Activated naive CD8-positive, alpha-beta T cell treated with anti-CD3 and anti-CD28 coated beads, Interleukin-2, amount 50 U/mL, for 16 hours (primary cell): ENCODE measurements around the gene GLUD2.
"Not testable (repeated sequence)": the region's sequence is repeated elsewhere in the genome, so short reads cannot be mapped to it uniquely, and the experiment has no call there.

Experiments used
- DNase-seq: peaks from one replicate; pipeline ENCODE4 v3.0.0-alpha.2; 2020; ENCODE audit warnings: low read depth, low spot score

The GLUD2 gene

GRCh38 chrX:121047441-121048419, at the start of gene GLUD2:
GLUD2 (plus strand) TSS chrX:121047610; CDS start chrX:121047685, 75 bp downstream.
- DNase-seq, result not testable (repeated sequence)

DNA sequence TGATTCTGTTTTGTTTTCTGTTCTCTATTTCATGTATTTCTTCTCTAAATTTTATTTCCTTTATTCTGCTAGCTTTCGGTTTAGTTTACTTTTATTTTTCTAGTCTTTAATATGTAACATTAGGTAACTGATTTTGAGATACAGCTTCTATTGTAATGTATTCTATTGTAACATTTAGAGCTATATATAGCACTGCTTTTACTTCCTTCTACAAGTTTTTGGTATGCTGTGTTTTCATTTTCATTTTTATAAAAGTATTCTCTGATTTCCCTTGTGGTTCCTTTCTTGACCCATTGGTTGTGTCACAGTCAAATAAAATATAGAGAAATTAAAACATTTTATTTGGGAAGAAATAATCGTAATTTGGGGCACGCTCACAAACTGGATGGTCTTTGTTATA, 48.0 kb upstream of the GLUD2 start:
- no peak for DNase-seq

DNA sequence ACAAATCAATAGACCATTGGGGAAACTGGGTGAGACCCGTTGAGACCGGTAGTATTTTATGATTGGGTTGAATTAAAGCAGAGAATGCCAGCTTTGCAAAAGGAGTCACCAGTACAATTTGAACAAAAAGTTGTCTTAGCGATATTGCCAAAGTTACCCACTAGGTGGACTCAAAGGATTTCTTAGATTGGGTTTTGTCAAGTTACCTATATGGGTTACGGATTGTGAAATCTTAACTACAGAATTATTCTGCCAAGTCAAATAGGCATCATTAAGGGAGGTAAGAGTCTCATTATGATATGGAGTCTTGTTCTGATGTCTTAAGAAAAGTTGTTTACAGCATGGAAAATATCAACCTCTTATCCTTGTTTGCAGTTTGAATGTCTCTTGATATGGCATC, 46.8 kb upstream of the GLUD2 start:
- DNase-seq, result no peak

- no peak for DNase-seq
These were observed 38.5 kb upstream of the GLUD2 start for GRCh38 chrX:121008920-121009319.

DNA sequence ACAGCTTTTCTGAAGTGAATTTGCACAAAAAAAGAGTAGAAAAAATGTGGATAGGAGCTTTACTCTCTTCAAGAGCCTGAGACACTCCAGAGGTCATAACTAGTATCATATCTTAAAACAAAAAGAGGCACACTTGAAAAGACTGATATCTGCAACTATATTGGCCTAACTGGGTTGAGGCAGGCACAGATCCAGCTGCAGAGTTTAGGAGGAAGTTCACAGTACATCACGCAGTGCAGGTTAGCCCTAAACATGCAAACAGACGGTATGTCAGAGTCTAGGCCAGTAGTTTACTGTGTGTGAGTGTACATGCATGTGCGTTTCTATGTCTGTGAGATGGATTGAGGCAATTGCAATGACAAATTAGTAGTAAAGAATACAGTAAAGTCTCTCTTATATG, 37.6 kb upstream of the GLUD2 start:
- no peak for DNase-seq

GRCh38 chrX:121010218-121010617, 37.2 kb upstream of the GLUD2 start:
- DNase-seq, result no peak

GRCh38 chrX:121011254-121011653, 36.2 kb upstream of the GLUD2 start:
- DNase-seq, result no peak

DNA sequence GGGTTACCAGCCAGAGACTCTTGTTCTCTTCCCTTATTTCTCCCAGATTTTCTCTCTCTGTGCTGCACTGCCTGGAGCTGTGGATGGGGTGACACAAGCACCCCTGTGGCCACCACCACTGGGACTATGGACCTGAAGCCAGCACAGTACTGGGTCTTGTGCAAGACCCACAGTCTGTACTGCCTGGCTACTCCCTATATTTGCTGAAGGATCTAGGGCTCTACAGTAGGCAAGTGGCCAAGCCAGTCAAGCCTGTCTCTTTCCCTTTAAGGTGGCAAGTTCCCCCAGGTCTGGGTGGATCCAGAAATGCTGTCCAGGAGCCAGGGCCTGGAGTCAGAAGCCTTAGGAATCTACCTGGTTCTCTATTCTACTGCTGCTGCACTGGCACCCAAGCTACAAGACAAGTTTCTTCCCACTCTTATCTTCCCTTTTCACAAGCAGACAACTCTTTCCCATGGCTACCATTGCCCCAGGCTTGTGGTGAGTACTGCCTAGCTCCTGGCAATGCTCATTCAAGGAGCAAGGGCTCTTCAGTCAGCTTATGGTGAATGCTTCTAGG, 33.4 kb upstream of the GLUD2 start:
- no peak for DNase-seq

- DNase-seq, result no peak
These were observed 32.6 kb upstream of the GLUD2 start for GRCh38 chrX:121014826-121015225.

- DNase-seq, result no peak
These were observed 19.0 kb upstream of the GLUD2 start for GRCh38 chrX:121028419-121028818.

GRCh38 chrX:121030083-121030482, 17.3 kb upstream of the GLUD2 start:
- no peak for DNase-seq

DNA sequence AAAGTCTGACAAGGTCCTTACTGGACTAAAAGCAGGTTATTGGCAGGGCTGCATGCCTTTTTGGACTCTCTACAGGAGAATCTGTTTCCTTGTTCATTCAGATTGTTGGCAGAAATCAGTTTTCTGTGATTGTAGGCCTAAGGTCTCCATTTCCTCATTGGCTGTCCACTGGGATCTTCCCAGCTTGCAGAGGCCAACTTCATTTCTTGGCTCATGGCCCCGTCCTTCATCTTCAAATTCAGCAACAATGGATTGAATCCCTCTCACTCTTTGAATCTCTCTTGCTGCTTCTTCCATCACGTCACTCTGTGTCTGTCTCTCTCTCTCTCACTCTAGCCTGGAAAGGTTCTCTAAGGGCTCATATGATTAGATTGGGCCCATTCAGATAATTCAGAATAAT, 14.9 kb upstream of the GLUD2 start:
- DNase-seq, result no peak

- no peak for DNase-seq
These were observed 11.3 kb upstream of the GLUD2 start for GRCh38 chrX:121036137-121036536.

GRCh38 chrX:121036951-121037350, 10.5 kb upstream of the GLUD2 start:
- no peak for DNase-seq

DNA sequence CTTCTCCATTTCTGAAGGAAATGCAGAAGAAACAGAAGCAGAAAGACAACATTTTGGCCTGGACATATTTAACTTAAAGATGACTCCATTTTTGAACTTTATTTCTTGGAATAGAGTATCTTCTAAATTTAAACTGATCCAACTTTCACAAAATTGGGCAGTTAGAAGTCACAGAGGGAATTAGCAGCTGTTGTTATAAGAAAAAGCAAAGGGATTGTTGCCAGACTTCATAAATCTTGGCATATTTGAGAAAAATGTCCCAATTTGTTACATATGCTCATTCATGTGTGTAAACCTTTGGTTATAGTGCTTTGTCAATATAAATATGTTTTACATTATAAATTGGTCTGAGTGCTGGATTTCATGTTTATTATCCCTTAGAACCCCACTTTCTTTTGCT, 3.4 kb downstream of the GLUD2 start:
- DNase-seq, result no peak

DNA sequence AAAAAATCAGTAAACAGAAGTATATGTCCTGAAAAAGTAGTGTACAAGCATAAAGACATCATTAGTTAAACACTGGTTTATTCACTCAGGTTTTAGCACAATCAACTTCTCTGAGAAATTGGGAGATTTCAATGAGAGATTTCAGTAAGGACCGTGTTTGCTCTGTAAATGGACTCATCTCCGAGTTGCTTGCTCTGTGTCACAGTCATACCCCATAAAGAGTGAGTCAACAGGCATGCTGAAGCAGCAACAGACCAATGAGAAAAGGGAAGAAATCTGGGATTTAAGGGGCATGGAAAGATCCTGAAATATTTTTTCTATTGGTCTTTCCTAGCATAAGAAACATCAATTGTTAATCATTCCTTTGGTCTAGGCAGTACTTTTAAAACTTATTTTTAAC, 4.7 kb downstream of the GLUD2 start:
- DNase-seq, result no peak

GRCh38 chrX:121062289-121062688, 14.9 kb downstream of the GLUD2 start:
- no peak for DNase-seq

DNA sequence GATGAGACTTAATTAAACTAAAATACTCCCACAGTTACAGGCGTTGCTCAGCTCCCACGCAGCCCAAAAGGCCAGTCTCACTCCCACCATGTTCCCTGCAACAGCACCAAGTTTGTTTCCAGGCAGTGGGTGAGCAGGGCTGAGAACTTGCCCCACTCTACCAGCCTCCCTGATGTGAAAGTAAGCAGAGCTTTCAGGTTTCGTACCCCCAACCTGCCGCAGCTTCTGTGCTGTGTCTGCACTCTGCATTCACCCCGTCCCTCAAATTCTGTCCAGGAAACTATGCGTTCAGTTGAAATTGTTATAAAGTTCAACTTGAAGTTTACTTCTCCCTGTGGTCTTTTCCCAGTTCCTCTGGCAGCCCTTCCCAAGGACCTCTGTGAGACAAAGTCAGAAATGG, 17.2 kb downstream of the GLUD2 start:
- no peak for DNase-seq

GRCh38 chrX:121084247-121084646, 36.8 kb downstream of the GLUD2 start:
- DNase-seq, result not testable (repeated sequence)

- DNase-seq, result no peak
These were observed 37.6 kb downstream of the GLUD2 start for GRCh38 chrX:121084903-121085611.

GRCh38 chrX:121085612-121086010, 38.2 kb downstream of the GLUD2 start:
- no peak for DNase-seq

DNA sequence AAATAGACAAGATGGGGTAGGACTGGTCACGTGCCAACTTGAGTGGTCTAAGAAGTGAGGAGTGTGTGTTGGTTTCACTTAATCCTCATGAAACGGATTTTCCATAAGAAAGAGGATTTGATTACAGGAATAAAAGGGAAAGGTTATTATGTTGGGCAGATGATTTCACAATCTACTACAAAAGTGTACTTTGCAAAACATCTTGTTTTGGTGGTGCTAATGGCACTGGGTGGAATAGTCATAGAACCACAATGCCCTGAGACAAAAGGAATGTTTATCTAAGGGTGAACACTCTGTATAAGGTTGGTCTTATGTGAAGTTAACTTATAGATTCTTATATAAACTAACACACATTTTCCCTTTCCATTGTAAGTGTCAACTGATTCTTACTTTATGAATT, 45.6 kb downstream of the GLUD2 start:
- DNase-seq, result no peak
